LHCN-M2 (cell line): ENCODE results near the gene ARL15. TPM values are rescaled to one million over a fixed set of nuclear protein-coding genes. Genes with fewer than 3 reads are reported as not detected.
"Not testable (repeated sequence)": the region's sequence is repeated elsewhere in the genome, so short reads cannot be mapped to it uniquely, and the experiment has no call there.

ENCODE experiments used
- DNase-seq: peaks from one replicate; pipeline ENCODE4 v3.0.0-alpha.2; 2012; ENCODE audit warnings: low read depth
- total RNA-seq: library from RNA; depleted of rRNA; stranded (reverse); fragments of >200 nt; gene quantifications from 2 replicates; pipeline ENCODE4 v1.2.3, GENCODE V29; 2014

The ARL15 gene
- total RNA-seq, 1 experiment from 2014 or later: 11.2 TPM

GRCh38 chr5:54045077-54045792, 265.1 kb downstream of the ARL15 start:
- DNase-seq: no peak

DNA sequence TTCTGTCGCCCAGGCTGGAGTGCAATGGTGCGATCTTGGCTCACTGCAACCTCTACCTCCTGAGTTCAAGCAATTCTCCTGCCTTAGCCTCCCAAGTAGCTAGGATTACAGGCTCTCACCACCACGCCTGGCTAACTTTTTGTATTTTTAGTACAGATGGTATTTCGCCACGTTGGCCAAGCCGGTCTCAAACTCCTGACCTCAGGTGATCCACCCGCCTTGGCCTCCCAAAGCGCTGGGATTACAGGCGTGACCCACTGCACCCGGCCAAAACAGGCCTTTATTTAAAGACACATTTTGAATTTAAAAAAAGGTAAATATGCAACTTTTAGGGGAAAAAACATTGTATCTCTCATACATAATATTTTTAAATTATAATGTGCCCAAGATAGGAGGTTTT, 266.1 kb downstream of the ARL15 start:
- DNase-seq: not testable (repeated sequence)

- DNase-seq: no peak
Observed at GRCh38 chr5:54040804-54041203, 269.6 kb downstream of the ARL15 start.

- DNase-seq: no peak
Observed at GRCh38 chr5:54040018-54040417, 270.4 kb downstream of the ARL15 start.

- DNase-seq: no peak
Observed at GRCh38 chr5:54037205-54037604, 273.2 kb downstream of the ARL15 start.

GRCh38 chr5:54030981-54031380, 279.4 kb downstream of the ARL15 start:
- no peak for DNase-seq

- DNase-seq: peak; percentile 41
Observed at GRCh38 chr5:54024466-54024865, 285.9 kb downstream of the ARL15 start.

- DNase-seq: no peak
Observed at GRCh38 chr5:54022223-54022622, 288.1 kb downstream of the ARL15 start.

DNA sequence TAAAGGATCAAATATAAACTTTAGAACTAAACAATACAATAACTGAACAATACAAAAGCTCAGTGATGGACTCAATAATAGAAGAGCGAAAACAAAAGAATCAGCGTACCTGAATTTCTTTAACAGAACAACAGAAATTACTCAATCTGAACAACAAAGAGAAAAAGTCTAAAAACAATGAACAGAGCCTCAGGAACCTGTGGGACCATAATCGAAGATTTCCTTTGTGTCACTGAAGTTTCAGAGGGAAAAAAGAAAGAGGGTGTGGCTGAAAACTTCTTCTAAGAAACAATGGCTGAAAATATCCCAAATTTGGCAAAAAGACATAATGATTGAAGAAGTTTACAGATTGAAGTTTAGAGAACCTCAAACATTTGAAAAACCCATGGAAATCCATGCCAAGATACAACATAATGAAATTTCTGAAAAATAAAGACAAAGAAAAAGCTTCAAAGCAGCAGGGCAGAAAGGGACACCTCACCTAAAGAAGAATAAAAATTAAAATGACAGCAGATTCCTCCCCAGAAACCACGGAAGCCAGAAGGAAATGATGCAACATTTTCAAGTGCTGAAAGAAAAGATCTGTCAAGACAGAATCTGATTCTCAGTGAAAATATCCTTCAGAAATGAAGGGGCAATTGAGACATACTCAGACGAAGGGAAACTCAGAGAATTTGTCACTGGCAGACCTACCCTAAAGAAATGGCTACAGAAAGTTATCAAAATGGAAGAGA, 288.8 kb downstream of the ARL15 start:
- DNase-seq: peak; percentile 8

- no peak for DNase-seq
Observed at GRCh38 chr5:54018438-54018837, 291.9 kb downstream of the ARL15 start.

GRCh38 chr5:54017580-54017979, 292.8 kb downstream of the ARL15 start:
- DNase-seq: no peak

DNA sequence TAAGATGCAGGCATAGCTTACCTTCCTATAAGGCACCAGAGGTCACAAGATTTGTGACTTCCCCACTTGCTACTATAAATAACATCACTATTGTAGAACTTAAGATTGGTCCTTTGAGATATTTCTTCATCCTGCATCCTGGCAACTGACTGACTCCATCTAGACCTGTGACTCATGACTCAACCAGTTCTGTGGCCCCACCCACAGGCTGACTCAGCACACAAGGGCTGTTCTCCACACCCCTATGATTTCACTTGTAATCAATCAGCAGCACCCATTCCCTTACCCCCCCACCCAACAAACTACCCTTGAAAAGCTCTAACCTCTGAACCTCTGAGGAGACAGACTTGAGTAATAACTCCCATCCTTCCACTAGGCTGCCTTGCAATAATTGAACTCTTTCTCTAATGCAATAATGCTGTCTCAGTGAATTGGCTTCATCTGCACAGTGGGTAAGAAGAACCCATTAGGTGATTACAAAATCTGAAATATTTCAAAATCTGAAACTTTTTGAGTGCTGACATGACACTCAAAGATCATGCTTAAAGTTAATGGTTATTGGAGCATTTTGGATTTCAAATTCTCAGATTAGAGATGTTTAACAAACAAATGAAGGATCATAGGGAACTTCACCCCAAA, 296.7 kb downstream of the ARL15 start:
- DNase-seq: peak; percentile 81

GRCh38 chr5:54009828-54010227, 300.5 kb downstream of the ARL15 start:
- DNase-seq: no peak

- DNase-seq: no peak
Observed at GRCh38 chr5:54009357-54009756, 301.0 kb downstream of the ARL15 start.

DNA sequence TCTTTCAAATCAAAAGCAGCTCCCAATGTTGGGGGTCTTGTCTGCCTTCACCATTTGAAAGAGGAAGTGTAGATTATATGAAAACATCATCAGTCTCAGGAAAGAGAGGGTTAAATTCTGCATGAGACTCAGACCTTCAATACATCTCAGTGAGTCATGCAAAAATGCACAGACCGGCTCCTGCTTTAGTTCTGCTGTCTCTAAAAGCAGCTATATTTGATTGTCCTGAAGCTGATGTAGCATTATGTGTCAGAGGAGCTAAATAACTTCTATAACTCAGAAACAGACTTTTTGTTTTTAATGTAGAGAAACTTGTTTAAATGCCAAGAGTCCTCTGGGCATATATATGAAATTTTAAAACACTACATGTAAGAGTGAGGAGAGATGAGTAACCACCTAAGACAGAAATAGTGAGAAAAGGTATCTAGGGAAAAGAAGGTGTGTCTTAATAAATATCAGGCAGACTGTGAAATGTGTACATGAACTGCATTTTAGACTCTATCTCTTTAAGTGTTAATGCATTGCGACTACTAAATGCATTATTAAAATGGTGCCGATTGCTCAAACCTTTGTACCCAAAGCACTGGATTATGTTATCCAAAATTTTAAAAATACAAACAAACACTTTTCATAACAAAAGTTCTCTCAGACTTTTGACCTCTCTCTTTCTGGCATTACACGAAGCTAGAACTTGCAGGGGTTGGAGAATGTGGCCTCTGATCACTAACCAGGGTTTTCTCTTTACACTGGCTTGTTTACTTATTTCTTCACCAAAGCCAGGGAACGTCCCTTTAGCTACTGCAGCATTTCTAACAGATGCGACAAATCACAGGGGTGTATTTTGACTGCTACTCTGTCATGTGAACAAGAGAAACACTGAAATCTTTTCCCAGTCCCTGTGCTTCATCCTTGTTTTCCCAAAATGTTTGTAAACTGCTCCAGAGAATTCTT, 302.3 kb downstream of the ARL15 start:
- peak; percentile 9 for DNase-seq

- no peak for DNase-seq
Observed at GRCh38 chr5:54004697-54005096, 305.7 kb downstream of the ARL15 start.

DNA sequence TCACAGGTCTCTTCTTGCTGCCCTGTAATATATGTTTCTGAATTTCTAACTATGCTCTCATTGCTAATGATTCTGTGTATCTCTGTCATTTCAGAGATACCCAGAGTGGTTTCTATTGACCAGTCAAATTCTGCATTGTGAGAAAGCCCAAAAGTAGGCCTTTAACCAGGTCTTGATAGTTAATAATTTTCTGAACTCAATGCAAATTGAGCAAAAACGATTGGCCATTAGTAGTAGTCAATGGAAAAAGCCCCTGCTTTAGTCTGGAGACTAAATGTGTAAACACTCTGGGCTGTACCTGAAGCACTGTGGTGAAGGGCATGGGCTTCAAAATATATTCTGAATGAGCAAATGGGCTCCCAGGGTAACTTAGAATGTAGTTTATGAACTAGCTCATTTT, 307.6 kb downstream of the ARL15 start:
- DNase-seq: no peak

GRCh38 chr5:54001976-54002775, 308.2 kb downstream of the ARL15 start:
- DNase-seq: no peak

- DNase-seq: no peak
Observed at GRCh38 chr5:54000011-54000410, 310.4 kb downstream of the ARL15 start.

DNA sequence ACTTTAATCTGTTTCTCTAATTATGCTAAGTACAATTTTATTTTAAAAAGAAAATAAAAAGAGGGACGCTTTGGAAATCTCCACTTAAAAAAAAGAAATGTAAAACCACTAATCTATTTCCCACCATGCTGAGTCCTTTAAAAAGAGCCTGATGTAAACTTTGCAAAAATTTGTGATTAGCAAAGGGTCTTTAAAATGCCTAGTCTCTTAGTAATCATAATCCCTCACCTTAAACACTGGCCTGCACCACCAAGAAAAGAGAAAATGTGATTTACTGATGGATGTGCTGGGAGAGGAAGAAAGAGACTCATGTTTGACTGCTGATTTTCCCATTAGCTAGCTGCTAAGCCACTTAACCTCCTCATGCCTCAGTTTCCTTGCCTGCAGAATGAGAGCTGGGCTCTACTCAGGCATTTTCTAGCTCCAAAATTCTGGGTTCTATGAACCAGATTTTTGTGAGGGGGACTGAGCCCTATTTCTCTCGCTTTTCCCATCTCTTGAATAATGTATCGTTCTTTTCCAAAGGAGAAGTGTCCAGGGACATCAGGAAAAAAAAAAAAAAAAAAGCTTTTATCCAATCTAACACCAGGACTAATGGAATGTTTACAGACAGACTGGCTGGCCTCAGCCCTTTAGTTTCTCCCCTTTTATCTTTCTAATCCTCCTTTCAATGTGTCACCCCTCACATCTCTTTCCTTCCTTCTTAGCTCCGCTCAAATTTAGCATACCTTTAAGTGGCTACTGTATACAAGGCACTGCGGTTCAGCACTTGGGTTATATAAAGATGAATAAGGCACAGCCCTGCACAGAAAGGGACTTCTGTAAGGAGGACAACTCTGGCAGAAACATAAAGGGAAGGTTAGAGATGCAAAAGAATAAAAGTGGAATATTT, 312.4 kb downstream of the ARL15 start:
- no peak for DNase-seq
